Measurements from ENCODE around the gene LDLRAD3.

The LDLRAD3 gene

DNA sequence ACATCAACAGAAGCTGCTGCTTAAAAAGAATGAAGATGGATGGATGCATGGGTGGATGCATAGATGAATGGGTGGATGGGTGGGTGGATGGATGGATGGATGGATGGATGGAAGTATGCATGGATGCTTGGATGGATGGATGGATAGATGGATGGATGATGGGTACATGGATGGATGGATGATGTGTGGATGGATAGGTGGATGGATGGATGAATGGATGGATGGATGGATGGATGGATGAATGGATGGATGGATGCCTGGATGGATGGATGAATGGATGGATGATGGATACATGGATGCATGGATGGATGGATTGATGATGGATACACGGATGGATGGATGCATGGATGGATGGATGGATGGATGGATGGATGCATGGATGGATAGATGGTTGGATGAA is 110.8 kb downstream of the LDLRAD3 start:
- Histone ChIP-seq H3K4me2 (ENCODE audit: low read length) (no peak overlapping the region), H3K9ac (ENCODE audit: low read length) (no peak overlapping the region), H3K4me3 (ENCODE audit: low read length) (no peak overlapping the region), H3K9me3 (ENCODE audit: insufficient read depth, low read length) (no peaks in the 10 kb centered on the region), H2AFZ (ENCODE audit: low read depth, low read length) (no peak overlapping the region), H3K36me3 (replicated peaks; ENCODE audit: low read depth, low read length) (no peaks in the 10 kb centered on the region), H3K4me1 (ENCODE audit: low read length) (no peaks in the 10 kb centered on the region), H3K27me3 (ENCODE audit: low read depth, low read length) (peaks cover 44% of the 10 kb centered on the region), H3K27ac (ENCODE audit: low read length) (no peak overlapping the region), H4K20me1 (ENCODE audit: insufficient read depth, low read length) (no peaks in the 10 kb centered on the region), H3K79me2 (ENCODE audit: low read length) (no peaks in the 10 kb centered on the region)
- no peak for TF ChIP-seq EZH2phosphoT487 (IDR thresholded peaks at IDR 0.05; ENCODE audit: low read depth)
- TF ChIP-seq, protein P1, sequence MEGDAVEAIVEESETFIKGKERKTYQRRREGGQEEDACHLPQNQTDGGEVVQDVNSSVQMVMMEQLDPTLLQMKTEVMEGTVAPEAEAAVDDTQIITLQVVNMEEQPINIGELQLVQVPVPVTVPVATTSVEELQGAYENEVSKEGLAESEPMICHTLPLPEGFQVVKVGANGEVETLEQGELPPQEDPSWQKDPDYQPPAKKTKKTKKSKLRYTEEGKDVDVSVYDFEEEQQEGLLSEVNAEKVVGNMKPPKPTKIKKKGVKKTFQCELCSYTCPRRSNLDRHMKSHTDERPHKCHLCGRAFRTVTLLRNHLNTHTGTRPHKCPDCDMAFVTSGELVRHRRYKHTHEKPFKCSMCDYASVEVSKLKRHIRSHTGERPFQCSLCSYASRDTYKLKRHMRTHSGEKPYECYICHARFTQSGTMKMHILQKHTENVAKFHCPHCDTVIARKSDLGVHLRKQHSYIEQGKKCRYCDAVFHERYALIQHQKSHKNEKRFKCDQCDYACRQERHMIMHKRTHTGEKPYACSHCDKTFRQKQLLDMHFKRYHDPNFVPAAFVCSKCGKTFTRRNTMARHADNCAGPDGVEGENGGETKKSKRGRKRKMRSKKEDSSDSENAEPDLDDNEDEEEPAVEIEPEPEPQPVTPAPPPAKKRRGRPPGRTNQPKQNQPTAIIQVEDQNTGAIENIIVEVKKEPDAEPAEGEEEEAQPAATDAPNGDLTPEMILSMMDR (IDR thresholded peaks at IDR 0.05; ENCODE audit: low read depth, low read length): no peak

DNA sequence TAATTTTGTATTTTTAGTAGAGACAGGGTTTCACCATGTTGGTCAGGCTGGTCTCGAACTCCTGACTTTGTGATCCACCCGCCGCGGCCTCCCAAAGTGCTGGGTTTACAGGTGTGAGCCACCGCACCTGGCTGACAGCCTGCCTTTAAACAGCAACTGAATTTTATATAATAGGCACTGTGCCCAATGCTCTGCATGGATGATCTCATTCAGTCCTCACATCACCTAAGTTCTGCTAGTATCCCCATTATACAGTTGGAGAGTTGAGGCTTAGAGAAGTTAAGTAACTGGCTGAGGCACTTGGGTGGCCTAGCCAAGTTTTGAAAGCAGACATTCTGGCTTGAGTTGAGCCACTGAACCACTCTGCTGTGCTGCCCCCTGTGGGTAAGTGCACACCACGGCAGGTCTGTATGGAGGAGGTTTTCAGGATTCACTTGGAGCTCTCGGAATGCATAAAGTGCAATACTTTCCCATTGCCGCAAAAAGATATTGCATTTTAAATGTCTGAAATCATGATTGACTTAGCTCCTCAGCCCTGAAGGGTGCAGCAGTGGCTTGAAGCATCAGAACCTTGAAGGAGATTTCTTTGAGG is 112.4 kb downstream of the LDLRAD3 start:
- Histone ChIP-seq H3K79me2 (ENCODE audit: low read length) (no peaks in the 10 kb centered on the region), H3K4me2 (ENCODE audit: low read length) (no peak overlapping the region), H3K9me3 (ENCODE audit: insufficient read depth, low read length) (no peaks in the 10 kb centered on the region), H2AFZ (ENCODE audit: low read depth, low read length) (no peak overlapping the region), H3K4me1 (ENCODE audit: low read length) (no peaks in the 10 kb centered on the region), H3K36me3 (replicated peaks; ENCODE audit: low read depth, low read length) (no peaks in the 10 kb centered on the region), H3K9ac (ENCODE audit: low read length) (no peak overlapping the region), H3K4me3 (ENCODE audit: low read length) (no peak overlapping the region), H3K27ac (ENCODE audit: low read length) (no peak overlapping the region), H3K27me3 (ENCODE audit: low read depth, low read length) (peaks cover 35% of the 10 kb centered on the region), H4K20me1 (ENCODE audit: insufficient read depth, low read length) (no peaks in the 10 kb centered on the region)
- TF ChIP-seq, protein P1 (IDR thresholded peaks at IDR 0.05; ENCODE audit: low read depth, low read length): peak; percentile 61
- no peak for TF ChIP-seq EZH2phosphoT487 (IDR thresholded peaks at IDR 0.05; ENCODE audit: low read depth)

DNA sequence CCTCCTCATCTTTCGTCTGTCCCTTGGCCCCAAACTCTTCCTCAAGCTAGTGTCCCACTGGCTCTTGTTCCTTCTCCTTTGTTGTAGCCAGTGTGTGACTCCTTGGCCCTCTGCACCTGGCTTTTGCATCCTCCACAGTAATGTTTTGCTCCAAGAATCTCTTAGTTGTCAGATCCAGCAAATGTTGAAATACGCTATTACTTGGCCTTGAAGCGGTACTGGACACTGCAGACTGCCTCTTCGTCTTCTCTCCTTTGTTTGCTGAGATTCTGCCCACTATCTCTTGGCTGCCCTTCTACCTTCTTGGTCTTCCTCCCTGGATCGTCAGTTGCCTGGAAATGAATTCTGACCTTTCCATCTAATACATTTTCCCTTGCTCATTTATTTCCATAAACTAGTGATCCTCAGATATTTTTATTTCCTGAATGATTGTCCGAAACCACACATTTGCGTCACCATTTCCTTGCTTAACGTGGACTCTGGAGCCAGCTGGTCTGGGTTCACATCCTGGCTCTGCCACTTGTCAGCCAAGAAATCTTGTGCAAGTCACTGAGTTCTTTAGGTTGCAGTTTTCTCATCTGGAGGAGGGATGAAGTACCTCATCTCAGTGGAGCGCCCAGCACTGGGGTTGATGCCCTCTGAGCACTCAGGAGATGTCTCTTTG is 113.6 kb downstream of the LDLRAD3 start:
- TF ChIP-seq, protein P1 (IDR thresholded peaks at IDR 0.05; ENCODE audit: low read depth, low read length): no peak
- TF ChIP-seq EZH2phosphoT487 (IDR thresholded peaks at IDR 0.05; ENCODE audit: low read depth): no peak
- H3K4me3 ChIP-seq (ENCODE audit: low read length): no peak overlapping the region
- H4K20me1 ChIP-seq (ENCODE audit: insufficient read depth, low read length): no peaks in the 10 kb centered on the region
- H3K27me3 ChIP-seq (ENCODE audit: low read depth, low read length): peaks cover 32% of the 10 kb centered on the region; the same call in 1 of the 2 replicates
- H3K27ac ChIP-seq (ENCODE audit: low read length): no peak overlapping the region
- H3K9me3 ChIP-seq (ENCODE audit: insufficient read depth, low read length): no peaks in the 10 kb centered on the region
- H3K9ac ChIP-seq (ENCODE audit: low read length): no peak overlapping the region
- no peak overlapping the region for H3K4me2 ChIP-seq (ENCODE audit: low read length)
- H3K4me1 ChIP-seq (ENCODE audit: low read length): no peaks in the 10 kb centered on the region
- H3K79me2 ChIP-seq (ENCODE audit: low read length): no peaks in the 10 kb centered on the region
- H3K36me3 ChIP-seq (replicated peaks; ENCODE audit: low read depth, low read length): no peaks in the 10 kb centered on the region
- no peak overlapping the region for H2AFZ ChIP-seq (ENCODE audit: low read depth, low read length)

DNA sequence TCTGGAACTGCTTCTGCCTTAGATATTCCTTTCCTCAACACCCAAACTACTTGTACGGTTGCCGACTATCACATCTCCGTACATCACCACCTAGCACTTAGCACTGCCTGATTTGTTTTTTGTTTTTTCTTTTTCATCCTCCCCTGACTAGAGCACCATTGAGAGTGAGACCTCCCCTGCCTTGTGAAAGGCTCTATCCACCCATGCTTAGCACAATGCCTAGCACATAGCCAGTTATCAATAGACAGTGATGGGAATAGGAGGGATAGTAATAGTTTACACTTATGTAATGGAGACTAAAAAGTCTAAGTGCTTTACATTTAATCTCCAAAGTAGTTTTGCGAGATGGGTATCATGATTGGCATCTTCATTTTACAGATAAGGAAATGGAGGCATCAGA is 115.8 kb downstream of the LDLRAD3 start:
- no peaks in the 10 kb centered on the region for H3K4me1 ChIP-seq (ENCODE audit: low read length)
- no peak overlapping the region for H3K4me3 ChIP-seq (ENCODE audit: low read length)
- no peaks in the 10 kb centered on the region for H3K36me3 ChIP-seq (replicated peaks; ENCODE audit: low read depth, low read length)
- no peak overlapping the region for H3K9ac ChIP-seq (ENCODE audit: low read length)
- no peaks in the 10 kb centered on the region for H3K9me3 ChIP-seq (ENCODE audit: insufficient read depth, low read length)
- H2AFZ ChIP-seq (ENCODE audit: low read depth, low read length): no peak overlapping the region
- no peak overlapping the region for H3K4me2 ChIP-seq (ENCODE audit: low read length)
- H3K79me2 ChIP-seq (ENCODE audit: low read length): no peaks in the 10 kb centered on the region
- H3K27ac ChIP-seq (ENCODE audit: low read length): no peak overlapping the region
- TF ChIP-seq, protein P1 (IDR thresholded peaks at IDR 0.05; ENCODE audit: low read depth, low read length): no peak
- no peak for TF ChIP-seq EZH2phosphoT487 (IDR thresholded peaks at IDR 0.05; ENCODE audit: low read depth)
- H3K27me3 ChIP-seq (ENCODE audit: low read depth, low read length): peaks cover 37% of the 10 kb centered on the region; the same call in 1 of the 2 replicates
- H4K20me1 ChIP-seq (ENCODE audit: insufficient read depth, low read length): no peaks in the 10 kb centered on the region
